GM21390 (cell line): ENCODE results near the gene CXADR.
A peak's percentile ranks its signal among the peaks of the same experiment; 100 is the strongest.
"Not testable (repeated sequence)": the region's sequence is repeated elsewhere in the genome, so short reads cannot be mapped to it uniquely, and the experiment has no call there.

Experiments used
- ATAC-seq: cut with Tn5 transposase; IDR thresholded peaks from one replicate; pipeline ENCODE4 v1.9.1; 2021; ENCODE audit not compliant: unreplicated experiment

Gene CXADR

GRCh38 chr21:17512253-17513213 is at the start of gene CXADR:
TSS of gene CXADR (plus strand) at chr21:17513043. CDS start at chr21:17513130, 87 bp downstream.
- ATAC-seq = peak; percentile 91

- ATAC-seq = no peak
Observed at GRCh38 chr21:17466166-17466565, 46.7 kb upstream of the CXADR start.

GRCh38 chr21:17467392-17467791 is 45.5 kb upstream of the CXADR start:
- no peak for ATAC-seq

- ATAC-seq = no peak
Observed at GRCh38 chr21:17467829-17468228, 45.0 kb upstream of the CXADR start.

GRCh38 chr21:17468698-17469097 is 44.1 kb upstream of the CXADR start:
- no peak for ATAC-seq

- no peak for ATAC-seq
Observed at GRCh38 chr21:17469727-17470126, 43.1 kb upstream of the CXADR start.

GRCh38 chr21:17472182-17472581 is 40.7 kb upstream of the CXADR start:
- no peak for ATAC-seq

- ATAC-seq = no peak
Observed at GRCh38 chr21:17472592-17473271, 40.1 kb upstream of the CXADR start.

- no peak for ATAC-seq
Observed at GRCh38 chr21:17476006-17476405, 36.8 kb upstream of the CXADR start.

- not testable (repeated sequence) for ATAC-seq
Observed at GRCh38 chr21:17478156-17478555, 34.7 kb upstream of the CXADR start.

GRCh38 chr21:17479606-17480005 is 33.2 kb upstream of the CXADR start:
- no peak for ATAC-seq

- no peak for ATAC-seq
Observed at GRCh38 chr21:17482928-17483327, 29.9 kb upstream of the CXADR start.

GRCh38 chr21:17488620-17489019 is 24.2 kb upstream of the CXADR start:
- ATAC-seq = peak; percentile 83

- ATAC-seq = not testable (repeated sequence)
Observed at GRCh38 chr21:17489565-17489964, 23.3 kb upstream of the CXADR start.

- ATAC-seq = no peak
Observed at GRCh38 chr21:17491716-17492414, 21.0 kb upstream of the CXADR start.

- ATAC-seq = no peak
Observed at GRCh38 chr21:17492415-17493168, 20.3 kb upstream of the CXADR start.

- no peak for ATAC-seq
Observed at GRCh38 chr21:17494051-17494450, 18.8 kb upstream of the CXADR start.

- no peak for ATAC-seq
Observed at GRCh38 chr21:17495680-17496079, 17.2 kb upstream of the CXADR start.

- ATAC-seq = no peak
Observed at GRCh38 chr21:17497316-17497715, 15.5 kb upstream of the CXADR start.

- ATAC-seq = no peak
Observed at GRCh38 chr21:17498586-17498985, 14.3 kb upstream of the CXADR start.
